Keratinocyte (primary cell): ENCODE results near the gene ENGASE.

Experiments
- EZH2 ChIP-seq: IDR thresholded peaks from one replicate; pipeline ENCODE4 v1.6.1; 2012; ENCODE audit warnings: inconsistent platforms, mild to moderate bottlenecking, low read length, moderate library complexity
- TF ChIP-seq, protein P1 (sequence below), 3 experiments: IDR thresholded peaks in 1 of 3; conservative IDR thresholded peaks in 1 of 3; optimal IDR thresholded peaks in 1 of 3; 2 replicates in 2 of 3; 3 replicates in 1 of 3; pipeline versions ENCODE3 to v1.5.1; 2011; ENCODE audit warnings: low read length in 3 of 3, mild to moderate bottlenecking in 3 of 3, moderate library complexity in 2 of 3, control low read depth in 1 of 3, inconsistent platforms in 1 of 3; ENCODE audit not compliant: insufficient read depth in 2 of 3; ENCODE audit errors: extremely low read depth in 1 of 3

GRCh38 chr17:79041041-79041570 is 33.5 kb upstream of the ENGASE start:
- TF ChIP-seq, protein P1, sequence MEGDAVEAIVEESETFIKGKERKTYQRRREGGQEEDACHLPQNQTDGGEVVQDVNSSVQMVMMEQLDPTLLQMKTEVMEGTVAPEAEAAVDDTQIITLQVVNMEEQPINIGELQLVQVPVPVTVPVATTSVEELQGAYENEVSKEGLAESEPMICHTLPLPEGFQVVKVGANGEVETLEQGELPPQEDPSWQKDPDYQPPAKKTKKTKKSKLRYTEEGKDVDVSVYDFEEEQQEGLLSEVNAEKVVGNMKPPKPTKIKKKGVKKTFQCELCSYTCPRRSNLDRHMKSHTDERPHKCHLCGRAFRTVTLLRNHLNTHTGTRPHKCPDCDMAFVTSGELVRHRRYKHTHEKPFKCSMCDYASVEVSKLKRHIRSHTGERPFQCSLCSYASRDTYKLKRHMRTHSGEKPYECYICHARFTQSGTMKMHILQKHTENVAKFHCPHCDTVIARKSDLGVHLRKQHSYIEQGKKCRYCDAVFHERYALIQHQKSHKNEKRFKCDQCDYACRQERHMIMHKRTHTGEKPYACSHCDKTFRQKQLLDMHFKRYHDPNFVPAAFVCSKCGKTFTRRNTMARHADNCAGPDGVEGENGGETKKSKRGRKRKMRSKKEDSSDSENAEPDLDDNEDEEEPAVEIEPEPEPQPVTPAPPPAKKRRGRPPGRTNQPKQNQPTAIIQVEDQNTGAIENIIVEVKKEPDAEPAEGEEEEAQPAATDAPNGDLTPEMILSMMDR (optimal IDR thresholded peaks at IDR 0.05 in 1 of 3, IDR thresholded peaks at IDR 0.05 in 1 of 3, conservative IDR thresholded peaks at IDR 0.05 in 1 of 3; ENCODE audit: extremely low read depth in 1 of 3, insufficient read depth in 2 of 3, low read length in 3 of 3): no peak
- no peak for TF ChIP-seq EZH2
